Stimulated activated CD4-positive, alpha-beta T cell treated with anti-CD3 and anti-CD28 coated beads, Interleukin-4, amount 100 ng/mL, for 4 hours (primary cell): Measurements from ENCODE around the gene ALOX15B.
"Not testable (repeated sequence)": the region's sequence is repeated elsewhere in the genome, so short reads cannot be mapped to it uniquely, and the experiment has no call there.

Source experiments
- DNase-seq, 2 experiments: peaks; one replicate each; pipeline ENCODE4 v3.0.0-alpha.2; 2020

ALOX15B gene

GRCh38 chr17:8064561-8065019 is 25.7 kb downstream of the ALOX15B start:
- no peak for DNase-seq

GRCh38 chr17:8066841-8067775 is 28.2 kb downstream of the ALOX15B start:
- no peak for DNase-seq

GRCh38 chr17:8067806-8068205 is 28.9 kb downstream of the ALOX15B start:
- no peak for DNase-seq

GRCh38 chr17:8068736-8069586 is 30.1 kb downstream of the ALOX15B start:
- no peak for DNase-seq

GRCh38 chr17:8069587-8069860 is 30.7 kb downstream of the ALOX15B start:
- DNase-seq = no peak

- no peak for DNase-seq
Measured at GRCh38 chr17:8071496-8071895, 32.6 kb downstream of the ALOX15B start.

- DNase-seq = no peak
Measured at GRCh38 chr17:8072341-8072728, 33.5 kb downstream of the ALOX15B start.

- DNase-seq = peak; percentile 32 to 39
Measured at GRCh38 chr17:8072729-8073461, 34.0 kb downstream of the ALOX15B start.

- DNase-seq = peak; percentile 84 to 88
Measured at GRCh38 chr17:8073627-8074484, 35.0 kb downstream of the ALOX15B start.

GRCh38 chr17:8074554-8074953 is 35.7 kb downstream of the ALOX15B start:
- DNase-seq = no peak

GRCh38 chr17:8075081-8075480 is 36.2 kb downstream of the ALOX15B start:
- no peak for DNase-seq

GRCh38 chr17:8075574-8076342 is 36.9 kb downstream of the ALOX15B start:
- no peak for DNase-seq

GRCh38 chr17:8076502-8077266 is 37.8 kb downstream of the ALOX15B start:
- no peak for DNase-seq

- DNase-seq = not testable (repeated sequence)
Measured at GRCh38 chr17:8077939-8078338, 39.1 kb downstream of the ALOX15B start.

- DNase-seq = peak; percentile 79
Measured at GRCh38 chr17:8079291-8080207, 40.7 kb downstream of the ALOX15B start.

- DNase-seq = no peak
Measured at GRCh38 chr17:8080208-8080798, 41.4 kb downstream of the ALOX15B start.

- DNase-seq = no peak
Measured at GRCh38 chr17:8080799-8081219, 42.0 kb downstream of the ALOX15B start.

- DNase-seq = no peak
Measured at GRCh38 chr17:8081876-8082275, 43.0 kb downstream of the ALOX15B start.

GRCh38 chr17:8082292-8082691 is 43.4 kb downstream of the ALOX15B start:
- no peak for DNase-seq
